GM12878 (cell line): ENCODE data around the gene FRK.

Experiments used
- CBX3 ChIP-seq: fragments of 200-600 bp; sonication (generic); IDR thresholded peaks from 2 replicates; pipeline ENCODE4 v1.6.1; 2016; ENCODE audit warnings: low read depth, borderline replicate concordance
- CEBPB ChIP-seq, 2 experiments: fragments of 150-350 bp in 1 of 2; IDR thresholded peaks; 2 replicates each; pipeline ENCODE4 v1.6.1; 2012 to 2014; ENCODE audit warnings: low read depth in 2 of 2, low read length in 2 of 2, borderline replicate concordance in 1 of 2, inconsistent platforms in 1 of 2
- CTCF ChIP-seq, 3 experiments: IDR thresholded peaks in 2 of 3; conservative IDR thresholded peaks in 1 of 3; 2 replicates each; pipeline ENCODE4 v1.5.1; 2011; ENCODE audit warnings: low read depth in 3 of 3, low read length in 3 of 3, mild to moderate bottlenecking in 3 of 3, control low read depth in 2 of 3, moderate library complexity in 2 of 3, inconsistent platforms in 1 of 3, mixed read lengths in 1 of 3; ENCODE audit not compliant: control insufficient read depth in 2 of 3, insufficient read depth in 1 of 3; ENCODE audit errors: extremely low read depth in 1 of 3
- MXI1 ChIP-seq: fragments of 150-350 bp; IDR thresholded peaks from 2 replicates; pipeline ENCODE4 v1.6.1; 2011; ENCODE audit warnings: low read depth, mild to moderate bottlenecking, inconsistent platforms, low read length, improper control_type of control experiment
- NBN ChIP-seq: fragments of 450-650 bp; IDR thresholded peaks from 2 replicates; pipeline ENCODE4 v1.6.1; 2016
- POLR2AphosphoS5 ChIP-seq: IDR thresholded peaks from 2 replicates; pipeline ENCODE4 v1.6.1; 2011; ENCODE audit warnings: mild to moderate bottlenecking, low read length, inconsistent platforms
- RAD51 ChIP-seq: fragments of 450-650 bp; IDR thresholded peaks from 2 replicates; pipeline ENCODE4 v1.6.1; 2016; ENCODE audit warnings: moderate library complexity, mild to moderate bottlenecking, inconsistent platforms
- ZBTB33 ChIP-seq: fragments of 450-650 bp; IDR thresholded peaks from 2 replicates; pipeline ENCODE4 v1.6.1; 2017; ENCODE audit warnings: mild to moderate bottlenecking
- ZSCAN29 ChIP-seq: fragments of 450-650 bp; IDR thresholded peaks from 2 replicates; pipeline ENCODE4 v1.6.1; 2017; ENCODE audit warnings: mild to moderate bottlenecking, moderate library complexity

GRCh38 chr6:115887891-115888290 lies 172.8 kb downstream of the FRK start:
- TF ChIP-seq CBX3: no peak
- no peak for TF ChIP-seq RAD51
- no peak for TF ChIP-seq CTCF (IDR thresholded peaks at IDR 0.05 in 2 of 3, conservative IDR thresholded peaks at IDR 0.05 in 1 of 3; ENCODE audit: control insufficient read depth in 2 of 3, extremely low read depth in 1 of 3, insufficient read depth in 1 of 3, low read depth in 3 of 3, low read length in 3 of 3)
- no peak for TF ChIP-seq MXI1
- no peak for TF ChIP-seq NBN
- no peak for TF ChIP-seq ZSCAN29
- no peak for TF ChIP-seq ZBTB33
- TF ChIP-seq CEBPB (IDR thresholded peaks at IDR 0.05; ENCODE audit: borderline replicate concordance in 1 of 2, low read depth in 2 of 2, low read length in 2 of 2): no peak
- no peak for TF ChIP-seq POLR2AphosphoS5
